HG02938 (cell line): ENCODE data around the gene FGF10.
A peak's percentile ranks its signal among the peaks of the same experiment; 100 is the strongest.

ENCODE experiments used
- ATAC-seq: cut with Tn5 transposase; IDR thresholded peaks from one replicate; pipeline ENCODE4 v1.9.1; 2021; ENCODE audit warnings: mild to moderate bottlenecking, moderate library complexity; ENCODE audit not compliant: unreplicated experiment

The FGF10 gene

DNA sequence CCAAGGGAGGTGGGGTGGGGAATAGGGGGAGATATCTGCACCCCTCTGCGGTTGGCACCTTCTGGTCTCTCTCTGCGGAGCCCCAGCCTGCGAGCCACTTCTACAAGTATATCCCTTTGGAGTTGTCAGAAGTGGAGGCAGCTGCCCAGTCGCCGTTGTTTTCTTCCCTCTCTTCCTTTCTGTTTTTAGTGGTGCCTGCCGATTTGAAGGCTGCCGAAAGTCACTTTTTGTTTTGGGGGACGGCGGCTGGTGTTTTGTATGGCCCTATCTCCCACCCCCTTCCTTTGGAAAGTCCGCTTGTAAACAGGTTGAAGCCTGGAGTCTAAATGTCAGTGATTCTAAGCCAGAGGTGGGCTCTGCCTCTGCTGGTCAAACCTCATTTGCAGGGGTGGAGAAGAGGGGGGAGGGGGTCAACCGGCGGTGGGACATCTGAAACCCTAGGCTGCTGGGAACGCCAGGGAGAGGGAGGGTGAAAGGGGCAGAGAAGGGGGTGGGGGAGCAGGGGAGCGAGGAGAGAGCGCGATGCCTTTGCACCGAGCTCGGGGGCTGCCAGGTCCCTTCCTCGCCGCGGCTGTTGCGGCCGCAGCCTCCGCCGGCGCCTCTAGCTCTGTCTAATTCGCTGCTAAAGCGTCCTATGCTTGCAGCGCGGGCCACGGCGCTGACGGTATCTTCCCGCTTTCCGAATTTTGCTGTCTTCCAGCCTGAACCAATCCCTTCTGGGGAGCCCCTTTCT lies at the start of gene FGF10:
FGF10 (minus strand) TSS at position 331 of the 733 bp plus-strand sequence. CDS start 738 bp downstream, outside the sequence.
- no peak for ATAC-seq

DNA sequence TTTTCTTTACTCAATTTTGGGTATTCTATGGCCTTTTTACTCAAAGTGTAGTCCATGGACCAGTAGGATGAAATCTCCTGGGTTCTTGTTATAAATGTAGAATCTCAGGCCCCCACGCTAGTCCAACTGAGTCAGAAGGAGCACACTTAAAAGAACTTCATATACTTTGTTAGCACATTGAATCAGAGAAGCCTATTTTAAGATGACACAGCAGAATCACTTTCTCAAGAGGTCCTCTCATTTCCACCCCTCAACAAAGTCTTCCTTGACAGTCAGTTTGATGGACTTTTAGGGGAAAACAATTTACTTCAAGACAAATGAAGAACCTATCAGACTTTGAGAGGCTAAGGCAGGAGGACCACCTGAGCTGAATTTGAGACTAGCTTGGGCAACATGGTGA lies 37.7 kb upstream of the FGF10 start:
- ATAC-seq, result no peak

DNA sequence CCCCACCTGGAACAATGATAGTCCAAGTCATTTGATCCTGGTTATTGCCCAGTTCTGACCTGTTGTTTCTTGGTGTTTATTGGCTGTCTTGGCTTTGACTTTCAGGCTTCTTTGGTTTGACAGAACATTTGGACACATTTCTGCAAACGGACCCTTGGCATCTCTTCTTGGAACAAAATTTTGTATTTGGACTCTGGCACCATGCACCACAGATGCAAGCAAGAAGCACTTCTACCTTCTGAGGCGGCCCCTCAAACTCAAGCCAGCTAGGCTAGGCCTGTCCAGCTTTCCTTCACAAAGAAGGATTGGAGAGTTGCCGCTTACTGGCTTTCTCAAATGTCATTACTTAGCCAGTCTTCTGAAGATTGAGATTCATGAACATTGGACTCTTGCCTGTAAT lies 23.1 kb upstream of the FGF10 start:
- ATAC-seq, result no peak

DNA sequence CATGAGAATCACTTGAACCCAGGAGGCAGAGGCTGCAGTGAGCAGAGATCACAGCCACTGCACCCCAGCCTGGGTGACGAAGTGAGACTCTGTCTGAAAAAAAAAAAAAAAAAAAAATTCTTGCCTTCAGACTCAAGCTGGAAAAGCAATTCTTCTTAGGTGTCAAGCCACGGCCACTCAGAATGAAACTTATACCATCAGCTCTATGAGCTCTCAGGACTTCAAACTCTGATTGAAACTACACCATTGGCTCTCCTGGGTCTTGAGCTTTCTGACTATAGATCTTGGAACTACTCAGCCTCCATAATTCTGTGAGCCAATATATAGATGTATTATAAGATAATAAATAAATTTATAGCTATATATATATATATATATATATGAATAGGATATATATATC lies 12.9 kb upstream of the FGF10 start:
- peak; percentile 76 for ATAC-seq

DNA sequence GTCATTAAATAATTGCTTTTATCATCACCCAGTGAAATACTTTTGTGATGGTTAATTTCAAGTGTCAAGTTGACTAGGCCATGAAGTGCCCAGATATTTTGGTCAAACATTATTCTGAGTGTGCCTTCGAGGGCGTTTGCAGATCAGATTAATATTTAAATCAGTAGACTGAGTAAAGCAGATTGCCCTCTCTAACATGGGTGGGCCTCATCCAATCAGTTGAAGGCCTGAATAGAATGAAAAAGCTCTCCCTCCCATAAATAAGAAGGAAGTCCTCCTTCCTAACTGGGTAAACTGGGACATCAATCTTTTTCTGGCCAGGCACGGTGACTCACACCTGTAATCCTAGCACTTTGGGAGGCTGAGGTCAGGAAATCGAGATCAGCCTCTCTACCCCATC lies 12.4 kb upstream of the FGF10 start:
- no peak for ATAC-seq

DNA sequence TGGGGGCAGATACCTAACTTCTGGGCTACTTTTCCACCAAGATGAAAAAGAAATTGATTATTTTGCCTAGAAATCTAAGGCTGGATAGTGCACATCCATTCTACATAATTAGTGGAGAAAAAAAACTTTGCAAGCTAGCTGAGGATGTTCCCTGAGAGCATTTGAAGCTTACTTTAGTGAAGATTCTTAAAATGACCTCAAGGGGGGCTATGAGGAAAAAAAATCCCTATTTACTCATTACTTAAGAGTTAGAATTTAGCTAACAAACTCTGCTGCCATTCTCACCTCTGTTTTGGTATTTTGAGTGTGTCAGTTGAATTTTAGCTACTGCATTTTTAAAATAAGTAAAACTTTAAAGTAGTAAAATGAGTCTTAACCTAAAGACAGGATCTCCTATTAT lies 9.2 kb upstream of the FGF10 start:
- ATAC-seq, result no peak

DNA sequence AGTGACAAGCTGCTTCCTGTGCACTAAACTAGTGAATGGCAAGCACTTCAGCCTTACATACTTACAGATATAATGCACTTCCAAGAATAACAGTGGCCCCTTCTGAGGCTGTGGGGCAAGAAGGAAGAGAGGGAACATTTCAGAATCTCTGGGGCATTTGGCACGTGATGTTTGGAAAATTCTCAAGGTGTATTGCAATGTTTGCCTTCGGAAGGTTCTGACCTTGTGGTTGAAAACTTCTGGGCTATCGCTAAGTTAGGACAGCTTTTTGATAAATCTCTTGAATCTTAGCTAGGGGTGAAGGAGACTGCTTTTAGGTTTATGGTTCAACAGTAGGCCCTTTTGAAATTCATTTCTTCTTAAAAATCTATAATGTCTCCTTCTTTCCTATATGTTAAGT lies 7.1 kb upstream of the FGF10 start:
- no peak for ATAC-seq

DNA sequence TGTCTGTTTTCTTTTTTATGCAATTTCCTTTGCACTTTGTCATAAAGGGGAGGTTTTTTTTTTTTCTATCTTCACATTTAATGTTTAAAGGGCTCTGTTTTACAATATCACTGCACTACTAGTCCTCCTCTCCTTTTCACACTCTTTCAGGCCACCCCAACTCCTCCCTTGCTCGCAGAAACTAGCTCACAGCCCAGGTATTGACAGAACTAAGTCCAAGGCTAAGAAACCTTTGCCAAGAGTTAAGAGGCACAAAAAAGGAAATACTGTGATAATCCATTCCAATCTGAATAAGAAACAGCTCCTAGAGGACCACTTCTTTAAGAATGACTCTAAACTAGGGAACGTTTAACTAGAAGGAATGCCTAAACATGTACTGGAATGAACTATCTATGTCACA lies 1.1 kb upstream of the FGF10 start:
- no peak for ATAC-seq

DNA sequence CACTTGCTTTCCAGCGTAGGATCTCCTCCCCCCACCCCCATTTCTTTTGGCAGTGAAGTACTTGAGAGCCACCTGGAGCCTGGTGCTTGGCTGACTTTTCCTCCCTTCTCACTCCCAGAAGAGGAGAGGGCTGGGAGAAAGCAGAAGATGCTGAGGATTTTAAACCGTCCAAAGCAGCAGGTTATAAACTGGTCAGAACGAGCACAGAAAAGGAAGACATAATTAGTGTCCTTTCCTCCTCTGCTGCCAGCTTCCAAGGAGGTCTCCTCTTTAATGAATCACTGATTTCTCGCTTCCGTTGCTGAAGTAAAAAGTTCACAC lies 563 bp upstream of the FGF10 start:
- no peak for ATAC-seq

DNA sequence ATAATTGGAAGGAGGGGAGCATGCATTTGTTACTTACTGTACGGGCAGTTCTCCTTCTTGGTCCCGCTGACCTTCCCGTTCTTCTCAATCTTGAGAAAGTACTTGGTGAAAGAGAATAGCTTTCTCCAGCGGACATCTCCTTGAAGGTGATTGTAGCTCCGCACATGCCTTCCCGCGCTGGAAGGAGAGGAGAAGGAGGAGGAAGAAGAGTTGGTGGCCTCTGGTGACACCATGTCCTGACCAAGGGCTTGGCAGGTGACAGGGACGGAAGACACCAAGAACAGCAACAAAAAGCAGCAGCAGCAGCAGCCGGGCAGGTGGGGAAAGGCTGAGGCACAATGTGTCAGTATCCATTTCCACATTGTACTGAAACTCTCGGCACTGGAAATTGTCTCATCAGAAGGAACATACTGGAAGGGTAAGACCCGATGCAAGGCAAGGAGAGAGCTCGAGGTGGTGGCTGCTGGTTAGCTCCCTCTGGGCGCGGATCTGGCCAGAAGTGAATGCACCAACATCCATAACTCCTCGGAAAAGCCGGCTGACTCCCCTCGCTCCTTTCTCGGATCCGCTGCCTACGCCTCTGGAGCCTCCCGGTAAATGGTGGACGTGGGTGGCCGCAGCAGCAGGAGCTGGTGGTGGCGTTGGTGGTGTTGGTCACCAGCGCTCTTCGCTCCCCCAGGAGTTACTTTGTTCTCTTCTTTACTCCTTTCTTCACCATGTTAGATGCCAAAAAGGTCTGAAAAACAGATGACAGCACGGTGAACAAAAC lies 715 bp downstream of the FGF10 start:
- no peak for ATAC-seq

DNA sequence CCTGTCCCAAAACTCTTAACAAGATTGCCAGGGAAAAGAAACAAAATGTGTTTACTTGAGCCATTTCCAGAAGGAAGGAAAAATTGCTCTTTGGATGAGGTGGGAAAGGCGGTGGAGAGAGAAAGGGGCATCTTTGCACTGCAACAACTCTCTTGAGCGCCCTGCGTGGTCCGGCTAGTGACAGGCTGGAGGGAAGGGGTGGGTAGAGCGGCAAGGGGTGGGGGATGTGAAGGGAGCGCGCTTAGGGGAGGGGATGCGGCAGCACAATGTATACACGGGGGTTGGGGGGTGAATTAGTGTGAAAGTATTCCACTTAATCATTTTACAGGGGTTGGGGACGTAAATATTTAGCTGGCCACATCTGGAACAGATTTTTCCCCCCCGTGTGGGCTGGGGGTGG lies 1.3 kb downstream of the FGF10 start:
- ATAC-seq, result no peak

DNA sequence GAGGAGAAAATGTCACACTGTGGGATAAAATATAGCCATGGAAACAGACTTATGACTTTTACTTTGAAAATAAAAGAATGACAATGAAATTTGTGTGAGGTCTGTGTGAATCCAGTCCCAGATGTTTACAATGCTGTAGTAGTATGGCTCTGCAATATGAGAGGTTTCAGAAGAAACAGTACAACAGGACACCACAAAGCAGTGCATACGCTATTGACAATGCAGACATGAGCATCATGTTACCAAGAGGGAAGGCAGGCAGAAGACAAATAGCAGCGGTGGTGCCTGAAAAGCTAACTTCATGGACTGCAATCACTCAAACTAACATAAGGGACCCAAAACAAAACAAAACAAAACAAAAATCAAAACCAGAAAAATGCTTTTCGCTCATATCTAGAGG lies 1.8 kb downstream of the FGF10 start:
- ATAC-seq, result no peak

DNA sequence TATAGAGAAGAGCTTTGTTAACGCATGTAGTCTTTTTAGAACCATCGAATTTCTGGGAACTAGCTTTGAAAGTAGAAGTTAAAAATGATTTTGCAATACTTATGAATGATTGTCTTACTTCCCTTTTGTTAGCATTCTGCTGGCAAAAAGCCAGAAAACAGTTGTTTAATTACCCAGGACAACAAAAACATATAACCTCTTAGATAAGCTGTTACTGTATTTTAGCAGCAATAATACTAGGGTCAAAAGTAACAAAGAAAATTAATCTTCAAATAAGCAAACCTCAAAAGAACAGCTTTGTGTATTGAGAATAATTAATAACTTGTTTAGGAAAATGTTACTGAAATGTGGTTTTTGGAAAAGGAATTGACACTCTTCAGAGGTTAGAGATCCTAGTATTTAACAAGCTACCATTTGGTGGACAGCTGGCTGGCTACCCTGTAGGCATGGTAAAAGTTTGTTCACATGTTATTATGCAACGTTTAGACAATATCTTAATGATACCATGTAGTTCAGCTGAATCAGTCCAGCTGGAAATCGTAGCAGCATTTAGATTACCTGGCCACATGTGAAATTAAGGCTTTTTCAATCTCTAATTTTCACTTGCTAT lies 3.8 kb downstream of the FGF10 start:
- ATAC-seq, result no peak

DNA sequence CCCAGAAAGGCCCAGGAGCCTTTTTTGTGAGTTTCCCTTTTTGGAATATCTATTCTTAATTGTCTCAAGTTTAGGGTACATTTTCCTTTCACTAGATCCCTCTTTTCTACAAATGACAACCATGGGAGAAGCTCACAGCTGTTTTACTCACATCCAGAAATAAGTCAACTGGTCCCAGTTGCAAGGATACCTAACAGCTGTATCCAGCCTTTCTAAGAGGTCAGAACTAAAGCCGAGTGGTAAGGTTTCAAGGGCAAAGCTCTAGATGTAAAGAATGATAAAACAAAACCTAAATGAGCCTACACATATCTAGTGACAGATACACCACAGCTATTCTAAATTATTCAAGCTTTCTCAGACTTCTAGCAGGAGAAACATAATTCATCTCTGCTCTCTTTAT lies 4.4 kb downstream of the FGF10 start:
- no peak for ATAC-seq

DNA sequence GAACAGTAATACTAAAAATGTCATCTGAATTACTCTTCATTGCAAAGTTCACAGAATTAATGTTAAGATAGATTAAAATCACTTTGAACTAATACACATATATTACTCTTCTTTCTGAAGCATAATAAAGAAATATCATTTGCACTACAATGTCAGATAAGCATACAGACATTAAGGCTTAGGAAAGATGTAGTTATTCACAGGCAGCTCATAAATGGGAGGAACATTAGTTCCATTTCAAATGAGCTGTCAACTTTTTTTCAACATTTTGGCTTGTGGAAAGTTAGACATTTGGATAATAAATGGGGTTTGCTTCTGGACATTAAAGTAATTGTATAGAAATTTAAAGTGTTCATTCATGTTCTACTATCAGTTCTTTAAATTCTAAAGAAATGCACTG lies 6.3 kb downstream of the FGF10 start:
- ATAC-seq, result no peak

DNA sequence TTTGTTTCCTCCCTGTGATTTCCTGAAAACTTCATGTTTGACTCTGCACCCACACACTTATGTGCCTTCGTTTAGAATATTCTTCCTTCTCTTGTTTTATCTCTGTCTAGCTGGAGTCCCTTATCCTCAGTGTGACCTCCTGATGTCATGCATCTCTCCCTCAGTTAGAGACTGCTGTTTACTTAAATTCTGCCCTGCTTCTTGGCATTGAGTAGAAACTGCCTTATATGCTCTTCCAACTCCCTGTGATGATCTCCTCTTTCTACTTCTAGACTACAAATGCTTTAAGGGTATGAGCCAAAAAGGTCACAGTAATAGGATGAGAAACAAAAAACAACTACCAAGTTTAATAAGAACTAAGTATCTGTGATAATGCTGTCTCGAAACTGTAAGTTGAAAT lies 12.2 kb downstream of the FGF10 start:
- no peak for ATAC-seq

DNA sequence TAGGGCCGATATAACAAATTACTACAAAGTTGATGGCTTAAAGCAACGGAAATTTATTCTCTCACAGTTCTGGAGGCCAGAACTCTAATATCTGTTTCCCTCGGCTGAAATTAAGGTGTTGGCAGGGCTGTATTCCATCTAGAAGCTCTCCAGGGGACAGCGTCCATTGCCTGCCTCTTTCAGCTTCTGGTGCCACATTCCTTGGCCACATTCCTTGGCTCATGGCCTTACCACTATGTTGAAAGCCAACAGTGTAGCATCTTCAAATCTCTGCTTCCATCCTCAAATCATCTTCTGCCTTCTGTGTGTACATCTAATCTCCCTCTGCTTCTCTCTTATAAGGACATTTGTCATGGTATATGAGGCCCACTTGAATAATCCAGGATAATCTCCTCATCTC lies 17.2 kb downstream of the FGF10 start:
- no peak for ATAC-seq

DNA sequence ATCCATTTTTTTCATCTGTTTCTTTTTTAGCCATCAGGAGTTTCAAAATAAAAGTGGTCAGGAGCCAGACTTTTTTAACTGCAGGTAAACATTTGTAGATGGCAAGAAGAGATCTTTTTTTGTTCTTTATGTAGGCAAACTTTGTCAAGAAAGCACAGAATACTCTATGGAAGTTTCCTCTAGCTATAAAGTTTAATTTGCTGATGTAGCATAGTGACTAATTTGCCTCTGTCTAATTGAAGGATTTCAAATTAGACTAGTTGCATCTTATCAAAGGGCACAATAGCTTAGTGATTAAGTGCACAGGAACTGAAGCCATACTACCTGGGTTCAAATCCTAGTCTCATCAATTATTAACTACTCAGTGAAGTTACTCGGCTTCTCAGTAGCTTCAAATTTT lies 22.0 kb downstream of the FGF10 start:
- ATAC-seq, result no peak

DNA sequence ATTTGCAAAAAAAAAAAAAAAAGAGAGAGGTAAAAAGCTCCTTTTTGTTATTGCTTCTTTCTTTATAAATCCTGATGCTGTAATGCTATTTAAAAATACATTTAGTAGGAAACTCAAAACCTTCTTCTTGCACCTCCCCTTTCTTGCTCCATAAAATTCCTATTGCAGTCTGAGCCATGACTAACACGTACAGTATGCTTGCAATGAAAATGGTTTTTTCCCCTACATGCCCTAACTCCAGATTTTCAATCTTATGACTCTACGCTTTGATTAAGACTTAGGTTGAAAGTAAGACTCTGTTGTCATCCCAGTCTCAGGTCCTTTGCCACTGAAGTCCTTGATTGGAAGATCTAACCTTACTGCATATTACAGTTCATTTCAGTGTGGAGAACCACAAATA lies 23.9 kb downstream of the FGF10 start:
- no peak for ATAC-seq

DNA sequence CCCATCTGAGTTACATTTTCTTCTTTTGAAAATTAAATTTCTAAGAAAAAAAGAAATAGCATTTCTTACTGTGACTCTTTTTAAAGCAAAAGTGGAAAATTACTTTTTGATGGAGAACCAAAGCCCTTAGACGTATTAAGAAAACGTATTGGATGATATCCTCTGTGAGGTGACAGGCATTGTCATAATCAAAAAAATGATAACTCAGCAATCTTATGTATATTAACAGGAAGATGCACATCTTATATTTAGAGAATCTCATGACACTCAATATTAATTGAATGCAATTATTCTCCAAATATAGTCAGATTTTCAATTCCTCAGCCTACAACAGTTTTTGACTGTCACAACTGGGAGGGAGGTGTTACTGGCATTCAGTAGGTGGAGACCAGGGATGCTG lies 25.1 kb downstream of the FGF10 start:
- ATAC-seq, result no peak

DNA sequence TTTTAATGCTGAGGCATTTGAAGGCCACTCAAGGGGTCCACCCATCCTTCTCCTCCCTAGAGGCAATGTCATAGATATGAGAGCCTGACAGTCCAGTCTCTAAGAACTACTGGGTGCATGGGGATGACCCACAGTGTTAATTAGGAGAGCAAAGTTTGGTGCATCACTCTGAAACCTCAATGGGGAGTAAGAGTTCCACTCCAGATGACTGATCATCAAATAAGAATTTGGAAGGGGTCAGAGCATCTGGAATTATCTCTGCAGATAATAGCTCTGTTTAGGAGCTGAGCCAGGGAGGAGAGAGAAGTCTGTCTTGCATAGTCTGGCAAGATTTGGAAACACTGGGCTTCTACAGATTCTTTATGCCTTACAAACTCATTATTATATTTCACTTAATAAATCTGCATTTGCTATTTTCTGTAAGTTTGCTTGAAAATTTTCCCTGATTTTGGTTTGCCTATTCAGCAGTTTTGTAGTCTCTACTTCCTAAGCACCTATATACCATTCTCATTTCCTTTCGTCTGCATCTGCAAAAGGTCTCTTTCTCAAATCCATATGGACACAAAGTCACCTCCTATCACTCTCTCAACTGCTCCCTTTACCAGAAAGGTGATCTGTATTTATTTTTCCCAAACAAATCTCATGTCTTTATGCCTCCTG lies 27.7 kb downstream of the FGF10 start:
- no peak for ATAC-seq

DNA sequence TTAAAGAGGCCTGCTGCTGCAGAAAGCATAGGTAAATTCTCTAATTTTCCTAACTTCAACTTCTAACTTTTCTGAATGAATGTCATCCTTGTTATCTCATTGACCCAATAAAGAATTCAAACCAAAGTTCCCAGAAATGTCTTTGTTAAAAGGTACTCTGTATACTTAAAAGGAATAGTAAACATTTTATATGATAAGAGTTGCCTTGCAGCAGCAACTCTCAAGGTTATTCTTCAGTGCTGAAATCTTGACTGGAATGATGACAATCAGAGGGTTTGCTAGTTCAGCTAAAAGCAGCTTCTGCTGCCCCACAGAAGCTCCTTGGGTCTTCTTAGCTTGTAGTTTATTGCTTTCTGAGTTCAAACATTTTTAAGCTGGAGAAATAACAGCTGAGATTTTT lies 28.3 kb downstream of the FGF10 start:
- ATAC-seq, result no peak
